ENCODE results near the gene REPIN1. TPM values are rescaled to one million over a fixed set of nuclear protein-coding genes. Genes with fewer than 3 reads are reported as not detected.
A peak's percentile ranks its signal among the peaks of the same experiment; 100 is the strongest.

Gene REPIN1
- total RNA-seq, 1 donor from 2014 or later: 82.2 TPM

DNA sequence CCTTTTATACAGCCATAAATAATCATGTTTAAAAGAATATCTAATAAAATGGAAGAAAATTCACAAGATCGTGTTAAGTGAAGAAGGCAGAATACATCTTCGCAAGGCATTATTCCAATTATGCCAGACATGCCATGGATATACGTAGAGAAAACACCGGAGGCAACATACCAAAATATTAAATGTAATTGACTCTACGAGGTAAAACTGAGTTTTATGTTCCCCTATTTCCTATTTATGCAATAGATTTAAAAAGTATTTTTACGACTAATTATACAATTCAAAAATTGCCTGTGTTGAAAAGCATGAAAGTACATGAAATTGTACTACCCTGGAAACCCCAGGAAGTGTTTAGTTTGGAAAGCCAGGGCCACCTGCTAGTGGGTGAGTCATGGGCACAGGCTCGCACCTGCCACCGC, 936 bp upstream of the REPIN1 start:
- no peaks in the 10 kb centered on the region for H3K9me3 Mint-ChIP-seq
- no peak for DNase-seq (ENCODE audit: low spot score)
- H3K4me1 Mint-ChIP-seq (ENCODE audit: low read depth): peaks cover 36% of the 10 kb centered on the region
- H3K27ac Mint-ChIP-seq: peak overlapping the region; percentile 85
- H3K4me3 Mint-ChIP-seq (ENCODE audit: low read depth): peak overlapping the region; percentile 84
- no peaks in the 10 kb centered on the region for H3K27me3 Mint-ChIP-seq (ENCODE audit: low read depth)
- H3K36me3 Mint-ChIP-seq (ENCODE audit: low read depth): peaks cover 18% of the 10 kb centered on the region
- intact Hi-C loops (cut with micrococcal nuclease): loop anchor here (1.0 to 2.0 kb wide), 3 partner anchors 10 to 53 kb away; partner anchors contain the start of genes ACTR3C and LRRC61

DNA sequence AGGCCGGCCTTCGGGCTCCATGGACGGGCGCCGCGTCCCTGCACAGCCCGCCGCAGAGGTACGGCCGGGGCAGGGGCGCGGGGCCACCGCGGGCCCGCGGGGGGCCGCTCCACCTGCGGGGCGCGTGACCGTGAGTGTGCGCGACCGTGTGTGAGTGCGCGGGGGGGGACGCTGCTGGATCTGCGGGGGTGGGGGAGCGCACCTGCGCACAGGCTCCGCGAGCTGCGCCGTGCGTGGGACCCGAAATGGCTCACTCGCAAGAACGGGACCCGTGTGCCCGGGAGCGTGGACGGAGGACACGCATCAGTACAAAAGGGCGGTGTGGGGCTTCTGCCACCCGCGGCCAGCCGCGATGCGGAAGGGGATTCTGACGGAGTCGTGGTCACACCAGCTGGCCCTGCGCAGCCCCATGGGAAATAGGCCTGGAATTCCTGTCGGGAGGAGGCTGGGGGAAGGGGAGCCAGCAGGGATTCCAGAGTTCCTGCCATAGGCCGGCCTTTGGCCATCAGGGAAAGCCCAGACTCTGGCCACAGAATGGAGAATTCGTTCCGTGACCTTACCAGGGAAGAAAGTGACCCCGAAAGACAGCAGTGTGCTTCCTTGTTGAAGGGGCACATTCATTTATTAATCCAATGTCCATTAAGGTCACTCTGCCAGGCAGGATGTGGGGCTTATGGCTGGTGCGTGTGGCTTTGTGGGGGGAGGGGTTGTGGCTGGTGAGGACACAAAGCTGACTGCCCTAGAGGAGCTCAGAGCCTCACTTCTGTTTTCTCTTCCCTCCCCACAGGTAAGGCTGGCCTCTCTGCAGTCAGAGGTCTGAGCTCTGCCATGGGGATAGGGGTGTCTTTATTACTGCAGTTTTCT, 494 bp downstream of the REPIN1 start:
- Mint-ChIP-seq H3K27ac (peak overlapping the region; percentile 94), H3K27me3 (ENCODE audit: low read depth) (no peaks in the 10 kb centered on the region), H3K36me3 (ENCODE audit: low read depth) (peaks cover 32% of the 10 kb centered on the region), H3K4me1 (ENCODE audit: low read depth) (peaks cover 34% of the 10 kb centered on the region), H3K4me3 (ENCODE audit: low read depth) (peak overlapping the region; percentile 94), H3K9me3 (no peaks in the 10 kb centered on the region)
- intact Hi-C loops (cut with micrococcal nuclease): loop anchor here (1.0 to 2.0 kb wide), 4 partner anchors 10 to 52 kb away; partner anchors contain the start of genes ACTR3C, LRRC61 and ZNF775
- no peak for DNase-seq (ENCODE audit: low spot score)

DNA sequence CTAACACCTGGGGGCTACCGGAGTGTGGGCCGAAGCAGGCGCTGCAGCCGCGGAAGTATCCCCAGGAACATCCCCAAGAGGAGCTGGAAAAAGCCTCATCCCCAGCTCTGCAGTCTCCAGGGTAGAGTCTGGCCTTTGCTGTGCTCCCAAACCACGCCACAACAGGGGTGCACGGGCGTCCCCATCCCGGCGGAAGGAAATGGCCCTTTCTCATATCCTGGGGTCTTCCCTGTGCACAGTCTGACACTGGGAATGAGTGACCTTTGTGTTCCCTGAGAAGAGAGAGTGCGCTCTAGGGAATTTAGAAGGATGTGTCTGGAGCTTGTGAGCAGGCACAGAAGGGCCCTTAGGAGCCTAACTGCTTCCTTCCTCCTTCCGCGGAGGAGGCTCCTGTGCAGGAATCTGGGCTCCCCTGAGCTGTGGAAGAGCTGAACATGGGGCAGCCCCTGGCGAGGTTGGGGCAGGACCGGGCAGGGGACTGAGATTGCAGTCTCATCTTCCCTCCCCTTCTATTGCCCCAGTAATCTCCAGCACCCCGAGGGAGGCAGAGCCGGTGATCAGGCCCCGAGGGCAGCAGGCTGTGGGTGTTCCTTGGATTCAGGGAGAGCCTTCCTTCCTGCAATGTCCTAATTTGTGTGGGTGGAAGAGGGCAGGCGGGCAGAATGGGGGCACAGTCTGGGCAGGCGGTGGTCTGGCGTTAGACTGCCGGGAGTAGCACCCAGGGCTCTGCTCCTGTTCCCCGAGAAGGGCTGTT, 1.3 kb downstream of the REPIN1 start:
- H3K4me1 Mint-ChIP-seq (ENCODE audit: low read depth): peaks cover 36% of the 10 kb centered on the region
- no peak for DNase-seq (ENCODE audit: low spot score)
- intact Hi-C loops (cut with micrococcal nuclease): loop anchor here (1.0 to 2.0 kb wide), 3 partner anchors 9 to 51 kb away; partner anchors contain the start of genes ACTR3C, LRRC61 and ZNF775
- H3K27ac Mint-ChIP-seq: peak overlapping the region; percentile 94
- peak overlapping the region; percentile 94 for H3K4me3 Mint-ChIP-seq (ENCODE audit: low read depth)
- no peaks in the 10 kb centered on the region for H3K27me3 Mint-ChIP-seq (ENCODE audit: low read depth)
- no peaks in the 10 kb centered on the region for H3K9me3 Mint-ChIP-seq
- peaks cover 40% of the 10 kb centered on the region for H3K36me3 Mint-ChIP-seq (ENCODE audit: low read depth)

DNA sequence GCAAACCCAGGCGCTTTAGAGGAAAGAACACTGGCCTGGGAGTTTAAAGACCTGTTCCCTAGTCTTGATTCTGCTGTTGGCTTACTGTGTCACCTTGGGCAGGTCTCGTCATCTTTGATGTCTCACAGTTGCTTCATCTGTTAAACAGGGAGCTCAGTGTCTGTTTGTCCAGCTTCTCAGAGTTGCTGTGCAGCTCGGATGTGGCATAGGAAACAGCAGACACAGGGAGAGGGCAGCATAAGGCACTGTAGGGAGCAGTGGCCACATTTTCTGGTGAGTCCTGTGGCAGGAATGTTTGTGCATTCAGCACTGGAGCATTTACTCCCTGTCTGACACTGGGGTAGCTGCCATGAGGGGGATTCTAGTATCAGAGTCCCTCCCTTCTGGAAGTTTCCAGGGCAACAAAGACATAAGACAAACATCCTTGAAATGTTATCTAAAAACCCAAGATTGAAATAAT, 2.0 kb downstream of the REPIN1 start:
- Mint-ChIP-seq H3K27me3 (ENCODE audit: low read depth) (no peaks in the 10 kb centered on the region), H3K4me1 (ENCODE audit: low read depth) (peaks cover 34% of the 10 kb centered on the region), H3K36me3 (ENCODE audit: low read depth) (peaks cover 44% of the 10 kb centered on the region), H3K4me3 (ENCODE audit: low read depth) (peak overlapping the region; percentile 94), H3K27ac (no peak overlapping the region), H3K9me3 (no peaks in the 10 kb centered on the region)
- intact Hi-C loops (cut with micrococcal nuclease): no loop called here
- no peak for DNase-seq (ENCODE audit: low spot score)

DNA sequence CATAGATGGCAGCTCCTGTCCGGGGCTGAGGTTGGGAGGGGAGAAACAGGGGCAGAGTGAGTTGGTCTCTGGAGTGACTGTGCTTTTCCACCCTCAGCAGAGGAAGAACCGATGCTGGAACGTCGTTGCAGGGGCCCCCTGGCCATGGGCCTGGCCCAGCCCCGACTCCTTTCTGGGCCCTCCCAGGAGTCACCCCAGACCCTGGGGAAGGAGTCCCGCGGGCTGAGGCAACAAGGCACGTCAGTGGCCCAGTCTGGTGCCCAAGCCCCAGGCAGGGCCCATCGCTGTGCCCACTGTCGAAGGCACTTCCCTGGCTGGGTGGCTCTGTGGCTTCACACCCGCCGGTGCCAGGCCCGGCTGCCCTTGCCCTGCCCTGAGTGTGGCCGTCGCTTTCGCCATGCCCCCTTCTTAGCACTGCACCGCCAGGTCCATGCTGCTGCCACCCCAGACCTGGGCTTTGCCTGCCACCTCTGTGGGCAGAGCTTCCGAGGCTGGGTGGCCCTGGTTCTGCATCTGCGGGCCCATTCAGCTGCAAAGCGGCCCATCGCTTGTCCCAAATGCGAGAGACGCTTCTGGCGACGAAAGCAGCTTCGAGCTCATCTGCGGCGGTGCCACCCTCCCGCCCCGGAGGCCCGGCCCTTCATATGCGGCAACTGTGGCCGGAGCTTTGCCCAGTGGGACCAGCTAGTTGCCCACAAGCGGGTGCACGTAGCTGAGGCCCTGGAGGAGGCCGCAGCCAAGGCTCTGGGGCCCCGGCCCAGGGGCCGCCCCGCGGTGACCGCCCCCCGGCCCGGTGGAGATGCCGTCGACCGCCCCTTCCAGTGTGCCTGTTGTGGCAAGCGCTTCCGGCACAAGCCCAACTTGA, 2.7 kb downstream of the REPIN1 start:
- Mint-ChIP-seq H3K27ac (no peak overlapping the region), H3K9me3 (no peaks in the 10 kb centered on the region), H3K27me3 (ENCODE audit: low read depth) (no peaks in the 10 kb centered on the region), H3K4me1 (ENCODE audit: low read depth) (peaks cover 35% of the 10 kb centered on the region), H3K36me3 (ENCODE audit: low read depth) (peaks cover 51% of the 10 kb centered on the region), H3K4me3 (ENCODE audit: low read depth) (no peak overlapping the region)
- no peak for DNase-seq (ENCODE audit: low spot score)
- intact Hi-C loops (cut with micrococcal nuclease): no loop called here

DNA sequence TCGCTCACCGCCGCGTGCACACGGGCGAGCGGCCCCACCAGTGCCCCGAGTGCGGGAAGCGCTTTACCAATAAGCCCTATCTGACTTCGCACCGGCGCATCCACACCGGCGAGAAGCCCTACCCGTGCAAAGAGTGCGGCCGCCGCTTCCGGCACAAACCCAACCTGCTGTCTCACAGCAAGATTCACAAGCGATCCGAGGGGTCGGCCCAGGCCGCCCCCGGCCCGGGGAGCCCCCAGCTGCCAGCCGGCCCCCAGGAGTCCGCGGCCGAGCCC, 3.3 kb downstream of the REPIN1 start:
- Mint-ChIP-seq H3K27ac (no peak overlapping the region), H3K4me3 (ENCODE audit: low read depth) (no peak overlapping the region), H3K36me3 (ENCODE audit: low read depth) (peaks cover 52% of the 10 kb centered on the region), H3K27me3 (ENCODE audit: low read depth) (no peaks in the 10 kb centered on the region), H3K4me1 (ENCODE audit: low read depth) (peaks cover 39% of the 10 kb centered on the region), H3K9me3 (no peaks in the 10 kb centered on the region)
- DNase-seq (ENCODE audit: low spot score): no peak
- intact Hi-C loops (cut with micrococcal nuclease): no loop called here

DNA sequence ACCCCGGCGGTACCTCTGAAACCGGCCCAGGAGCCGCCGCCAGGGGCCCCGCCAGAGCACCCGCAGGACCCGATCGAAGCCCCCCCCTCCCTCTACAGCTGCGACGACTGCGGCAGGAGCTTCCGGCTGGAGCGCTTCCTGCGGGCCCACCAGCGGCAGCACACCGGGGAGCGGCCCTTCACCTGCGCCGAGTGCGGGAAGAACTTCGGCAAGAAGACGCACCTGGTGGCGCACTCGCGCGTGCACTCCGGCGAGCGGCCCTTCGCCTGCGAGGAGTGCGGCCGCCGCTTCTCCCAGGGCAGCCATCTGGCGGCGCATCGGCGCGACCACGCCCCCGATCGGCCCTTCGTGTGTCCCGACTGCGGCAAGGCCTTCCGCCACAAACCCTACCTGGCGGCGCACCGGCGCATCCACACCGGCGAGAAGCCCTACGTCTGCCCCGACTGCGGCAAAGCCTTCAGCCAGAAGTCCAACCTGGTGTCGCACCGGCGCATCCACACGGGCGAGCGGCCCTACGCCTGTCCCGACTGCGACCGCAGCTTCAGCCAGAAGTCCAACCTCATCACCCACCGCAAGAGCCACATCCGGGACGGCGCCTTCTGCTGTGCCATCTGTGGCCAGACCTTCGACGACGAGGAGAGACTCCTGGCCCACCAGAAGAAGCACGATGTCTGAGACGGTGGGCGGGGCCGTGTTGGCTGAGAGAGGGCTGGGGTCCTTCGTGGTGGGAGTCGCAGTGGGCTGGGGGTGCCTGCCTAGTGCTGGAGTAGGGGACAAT, 3.8 kb downstream of the REPIN1 start:
- peaks cover 41% of the 10 kb centered on the region for H3K4me1 Mint-ChIP-seq (ENCODE audit: low read depth)
- no peaks in the 10 kb centered on the region for H3K27me3 Mint-ChIP-seq (ENCODE audit: low read depth)
- no peaks in the 10 kb centered on the region for H3K9me3 Mint-ChIP-seq
- H3K36me3 Mint-ChIP-seq (ENCODE audit: low read depth): peaks cover 52% of the 10 kb centered on the region
- H3K27ac Mint-ChIP-seq: no peak overlapping the region
- DNase-seq (ENCODE audit: low spot score): no peak
- no peak overlapping the region for H3K4me3 Mint-ChIP-seq (ENCODE audit: low read depth)
- intact Hi-C loops (cut with micrococcal nuclease): no loop called here

DNA sequence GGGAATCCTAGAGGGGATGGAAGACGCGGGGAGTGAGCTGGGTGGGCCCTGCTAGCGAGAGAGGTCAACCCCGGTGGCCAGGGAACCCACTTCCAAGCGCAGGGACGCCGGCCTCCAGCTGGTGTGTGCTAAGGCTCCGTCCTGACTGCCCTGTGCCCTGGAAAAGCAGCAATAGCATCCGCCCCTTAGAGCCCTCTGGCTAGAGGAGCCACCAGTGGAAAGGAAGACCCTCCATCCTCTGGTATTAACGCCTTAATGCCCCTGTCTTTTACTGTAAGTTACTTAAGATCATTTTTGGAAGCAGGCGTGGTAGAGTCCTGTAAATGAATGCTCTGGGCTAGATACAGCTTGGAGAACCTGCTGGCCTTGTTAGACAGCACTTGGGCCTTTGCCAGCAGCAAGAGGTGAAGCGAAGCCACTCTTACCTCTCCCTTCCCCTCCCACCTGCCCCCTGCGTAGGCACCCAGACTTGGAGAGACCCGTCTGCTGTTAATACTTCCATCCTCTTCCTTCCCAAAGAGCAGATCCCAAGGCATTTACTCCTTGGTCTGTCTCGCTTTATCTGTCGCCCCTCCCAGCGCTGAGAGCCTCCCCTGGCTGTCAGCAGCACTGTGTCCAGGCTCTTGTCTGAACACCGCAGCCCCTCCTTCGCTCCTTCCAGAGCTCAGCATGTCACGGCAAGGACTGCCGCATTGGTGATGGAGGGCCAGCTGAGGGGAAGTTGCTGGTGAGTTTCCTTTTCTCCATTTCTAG, 4.6 kb downstream of the REPIN1 start:
- Mint-ChIP-seq H3K27me3 (ENCODE audit: low read depth) (no peaks in the 10 kb centered on the region), H3K4me3 (ENCODE audit: low read depth) (no peak overlapping the region), H3K9me3 (no peaks in the 10 kb centered on the region), H3K36me3 (ENCODE audit: low read depth) (peaks cover 52% of the 10 kb centered on the region), H3K27ac (no peak overlapping the region), H3K4me1 (ENCODE audit: low read depth) (peaks cover 45% of the 10 kb centered on the region)
- DNase-seq (ENCODE audit: low spot score): no peak
- intact Hi-C loops (cut with micrococcal nuclease): no loop called here

DNA sequence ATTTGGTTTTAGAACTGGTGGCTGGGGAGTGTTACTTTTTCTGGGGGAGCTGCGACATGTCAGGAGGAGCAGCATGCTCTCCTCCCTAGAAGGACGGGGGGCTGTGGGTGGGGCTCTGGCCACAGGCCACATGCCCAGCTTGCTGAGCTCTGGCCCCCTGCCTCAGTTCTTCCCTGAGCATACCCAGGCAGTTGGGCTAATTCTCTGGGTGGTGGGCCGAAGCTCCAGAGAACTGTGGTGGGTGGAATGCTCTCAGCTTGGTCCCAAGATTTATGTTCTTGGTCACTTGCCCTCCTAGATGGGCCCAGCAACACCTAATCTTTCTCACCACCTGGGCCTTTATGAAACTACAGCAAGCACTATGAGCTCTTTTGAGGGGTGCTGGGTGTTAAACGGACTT, 5.4 kb downstream of the REPIN1 start:
- intact Hi-C loops (cut with micrococcal nuclease): no loop called here
- Mint-ChIP-seq H3K4me3 (ENCODE audit: low read depth) (no peak overlapping the region), H3K27ac (peak overlapping the region; percentile 77), H3K4me1 (ENCODE audit: low read depth) (peaks cover 48% of the 10 kb centered on the region), H3K9me3 (no peaks in the 10 kb centered on the region), H3K27me3 (ENCODE audit: low read depth) (no peaks in the 10 kb centered on the region), H3K36me3 (ENCODE audit: low read depth) (peaks cover 50% of the 10 kb centered on the region)
- DNase-seq (ENCODE audit: low spot score): no peak

DNA sequence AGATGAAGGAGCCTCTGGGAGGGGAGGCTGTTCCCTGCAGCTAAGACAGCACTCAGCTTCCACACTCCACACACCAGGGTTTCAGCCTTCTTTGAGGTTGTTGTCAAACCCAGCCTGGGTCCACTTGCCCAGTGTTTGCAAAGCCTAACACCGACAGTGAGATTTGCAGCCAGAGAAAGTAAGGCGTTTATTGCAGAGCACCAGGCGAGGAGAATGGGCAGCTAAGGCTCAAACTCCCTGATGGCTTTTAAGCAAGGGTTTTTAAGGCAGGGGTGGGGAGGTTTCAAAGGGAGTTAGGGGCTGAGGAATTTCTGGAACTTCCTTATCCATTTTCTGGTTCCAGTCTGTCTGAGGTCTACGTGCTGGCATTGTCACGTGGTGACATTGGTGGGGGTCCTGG, 5.8 kb downstream of the REPIN1 start:
- Mint-ChIP-seq H3K4me1 (ENCODE audit: low read depth) (peaks cover 47% of the 10 kb centered on the region), H3K27ac (peak overlapping the region; percentile 77), H3K4me3 (ENCODE audit: low read depth) (no peak overlapping the region), H3K9me3 (no peaks in the 10 kb centered on the region), H3K27me3 (ENCODE audit: low read depth) (no peaks in the 10 kb centered on the region), H3K36me3 (ENCODE audit: low read depth) (peaks cover 46% of the 10 kb centered on the region)
- intact Hi-C loops (cut with micrococcal nuclease): no loop called here
- no peak for DNase-seq (ENCODE audit: low spot score)

DNA sequence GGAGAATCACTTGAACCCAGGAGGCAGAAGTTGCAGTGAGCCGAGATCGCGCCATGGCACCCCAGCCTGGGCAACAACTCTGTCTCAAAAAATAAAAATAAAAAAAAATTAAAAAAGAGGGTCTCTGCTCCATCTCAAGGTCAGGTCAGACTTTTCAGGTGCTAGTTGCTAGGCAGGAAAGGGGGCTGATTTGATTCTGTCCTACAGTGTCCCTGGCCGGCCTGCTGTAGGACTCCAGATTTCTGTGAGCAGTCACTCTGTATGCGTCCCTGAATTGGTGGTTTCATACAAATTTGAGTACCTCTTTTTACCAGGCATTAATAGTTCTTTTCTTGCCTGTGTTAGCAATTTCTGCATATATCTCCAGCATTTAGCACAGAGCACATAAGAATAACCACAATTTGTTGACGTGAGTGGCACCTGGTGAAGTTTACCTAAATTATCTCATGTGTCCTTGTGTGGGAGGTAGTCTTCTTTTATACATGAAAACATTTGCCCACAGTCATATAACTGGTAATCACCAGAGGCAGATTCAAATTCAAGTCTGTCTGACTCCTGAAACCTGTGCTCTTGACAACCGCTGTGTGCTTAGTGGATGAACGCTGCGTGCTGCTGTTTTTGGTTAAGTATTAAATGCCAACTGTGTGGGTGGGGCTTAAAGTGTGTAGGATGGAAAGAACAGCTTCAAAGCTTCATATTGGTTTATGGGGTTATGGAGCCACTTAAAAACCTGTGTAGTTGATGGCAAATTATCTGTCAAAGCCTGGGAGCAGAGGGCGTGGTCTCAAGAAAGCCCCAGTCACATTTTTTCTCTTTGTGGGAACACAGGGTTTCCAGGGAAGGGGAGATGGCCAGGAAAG, 7.3 kb downstream of the REPIN1 start:
- H3K4me3 Mint-ChIP-seq (ENCODE audit: low read depth): peak overlapping the region; percentile 65
- peaks cover 39% of the 10 kb centered on the region for H3K36me3 Mint-ChIP-seq (ENCODE audit: low read depth)
- peak overlapping the region; percentile 90 for H3K27ac Mint-ChIP-seq
- DNase-seq (ENCODE audit: low spot score): no peak
- intact Hi-C loops (cut with micrococcal nuclease): loop anchor here (5.0 kb wide), 3 partner anchors 356 to 504 kb away; partner anchors contain the start of gene ATP6V0E2
- no peaks in the 10 kb centered on the region for H3K27me3 Mint-ChIP-seq (ENCODE audit: low read depth)
- H3K4me1 Mint-ChIP-seq (ENCODE audit: low read depth): peaks cover 47% of the 10 kb centered on the region
- no peaks in the 10 kb centered on the region for H3K9me3 Mint-ChIP-seq

Measured in activated T-helper 2 cell treated with anti-CD3 and anti-CD28 coated beads, Interferon-gamma antibody, Interleukin-2, Interleukin-4, amounts not matched to agents 10 μg/mL and 5 μg/mL and 100 μg/mL, durations not matched to agents 14 hours and 24 hours and 36 hours (primary cell).